Measurements from ENCODE around the gene SLC15A3.

DNA sequence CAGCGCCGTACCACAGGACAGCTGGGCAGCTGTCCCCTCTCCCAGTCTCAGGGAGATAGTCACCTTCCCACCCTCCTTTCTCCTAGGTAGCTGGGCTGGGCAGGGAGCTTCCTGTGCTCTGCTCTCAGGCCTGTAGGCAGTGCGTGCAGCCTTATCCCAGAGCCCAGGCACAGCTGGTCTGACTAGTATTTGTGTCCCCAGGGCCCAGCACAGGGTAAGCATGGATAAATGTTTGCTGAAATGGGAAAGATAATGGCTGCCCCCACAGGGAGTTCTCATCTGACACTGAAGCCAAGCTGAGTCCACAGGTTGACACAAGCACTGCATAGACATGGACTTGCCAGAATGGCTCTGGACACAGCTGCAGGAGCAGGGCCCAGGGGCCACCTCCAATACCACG lies 9.8 kb downstream of the SLC15A3 start:
- no peak for TF ChIP-seq EZH2phosphoT487 (IDR thresholded peaks at IDR 0.05; ENCODE audit: low read depth)
- TF ChIP-seq, protein P1, sequence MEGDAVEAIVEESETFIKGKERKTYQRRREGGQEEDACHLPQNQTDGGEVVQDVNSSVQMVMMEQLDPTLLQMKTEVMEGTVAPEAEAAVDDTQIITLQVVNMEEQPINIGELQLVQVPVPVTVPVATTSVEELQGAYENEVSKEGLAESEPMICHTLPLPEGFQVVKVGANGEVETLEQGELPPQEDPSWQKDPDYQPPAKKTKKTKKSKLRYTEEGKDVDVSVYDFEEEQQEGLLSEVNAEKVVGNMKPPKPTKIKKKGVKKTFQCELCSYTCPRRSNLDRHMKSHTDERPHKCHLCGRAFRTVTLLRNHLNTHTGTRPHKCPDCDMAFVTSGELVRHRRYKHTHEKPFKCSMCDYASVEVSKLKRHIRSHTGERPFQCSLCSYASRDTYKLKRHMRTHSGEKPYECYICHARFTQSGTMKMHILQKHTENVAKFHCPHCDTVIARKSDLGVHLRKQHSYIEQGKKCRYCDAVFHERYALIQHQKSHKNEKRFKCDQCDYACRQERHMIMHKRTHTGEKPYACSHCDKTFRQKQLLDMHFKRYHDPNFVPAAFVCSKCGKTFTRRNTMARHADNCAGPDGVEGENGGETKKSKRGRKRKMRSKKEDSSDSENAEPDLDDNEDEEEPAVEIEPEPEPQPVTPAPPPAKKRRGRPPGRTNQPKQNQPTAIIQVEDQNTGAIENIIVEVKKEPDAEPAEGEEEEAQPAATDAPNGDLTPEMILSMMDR (IDR thresholded peaks at IDR 0.05; ENCODE audit: low read depth, low read length) = no peak
